ENCODE data around the gene VIPR1.

DNA sequence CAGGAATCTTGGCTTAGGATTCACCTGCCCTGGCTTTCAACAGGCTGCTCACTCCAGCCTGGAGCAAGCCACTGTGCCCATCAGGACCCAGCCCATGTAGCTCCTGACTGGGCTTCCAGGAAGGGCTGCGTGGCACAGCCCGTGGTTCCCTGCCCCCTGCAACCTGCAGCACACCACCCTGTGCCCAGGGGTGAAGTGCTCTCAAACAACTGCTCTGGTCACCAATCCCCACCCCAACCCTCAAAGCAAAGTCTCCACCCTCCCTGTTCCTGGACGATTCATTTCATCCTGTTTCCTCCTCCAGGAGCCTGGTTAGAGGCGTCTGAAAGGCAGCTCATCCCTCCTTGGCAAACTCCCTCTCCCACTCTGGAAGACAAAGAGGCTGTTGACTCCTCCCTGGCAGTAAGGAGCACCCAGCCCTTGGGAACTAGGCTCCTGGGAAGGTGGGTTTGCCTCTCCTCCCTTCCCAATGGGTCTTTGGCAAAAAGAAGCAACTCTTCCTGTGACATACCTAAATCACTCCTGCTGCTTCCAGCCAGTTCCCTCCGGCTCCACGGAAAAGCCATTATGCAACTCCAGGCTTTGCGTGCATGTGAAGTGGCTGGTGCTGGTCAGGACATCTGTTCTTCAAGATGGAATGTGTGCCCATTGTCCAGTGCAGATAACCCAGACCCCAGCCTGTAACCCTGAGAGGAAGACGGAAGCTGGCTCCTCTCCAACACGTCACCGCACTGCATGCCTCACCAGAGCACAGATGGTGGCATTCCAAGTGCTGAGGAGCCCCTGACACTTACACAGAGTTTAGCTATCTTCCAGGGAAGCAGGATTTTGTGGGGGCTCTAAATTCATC lies 29.1 kb upstream of the VIPR1 start:
- TF ChIP-seq, protein P1, sequence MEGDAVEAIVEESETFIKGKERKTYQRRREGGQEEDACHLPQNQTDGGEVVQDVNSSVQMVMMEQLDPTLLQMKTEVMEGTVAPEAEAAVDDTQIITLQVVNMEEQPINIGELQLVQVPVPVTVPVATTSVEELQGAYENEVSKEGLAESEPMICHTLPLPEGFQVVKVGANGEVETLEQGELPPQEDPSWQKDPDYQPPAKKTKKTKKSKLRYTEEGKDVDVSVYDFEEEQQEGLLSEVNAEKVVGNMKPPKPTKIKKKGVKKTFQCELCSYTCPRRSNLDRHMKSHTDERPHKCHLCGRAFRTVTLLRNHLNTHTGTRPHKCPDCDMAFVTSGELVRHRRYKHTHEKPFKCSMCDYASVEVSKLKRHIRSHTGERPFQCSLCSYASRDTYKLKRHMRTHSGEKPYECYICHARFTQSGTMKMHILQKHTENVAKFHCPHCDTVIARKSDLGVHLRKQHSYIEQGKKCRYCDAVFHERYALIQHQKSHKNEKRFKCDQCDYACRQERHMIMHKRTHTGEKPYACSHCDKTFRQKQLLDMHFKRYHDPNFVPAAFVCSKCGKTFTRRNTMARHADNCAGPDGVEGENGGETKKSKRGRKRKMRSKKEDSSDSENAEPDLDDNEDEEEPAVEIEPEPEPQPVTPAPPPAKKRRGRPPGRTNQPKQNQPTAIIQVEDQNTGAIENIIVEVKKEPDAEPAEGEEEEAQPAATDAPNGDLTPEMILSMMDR (IDR thresholded peaks at IDR 0.05) = no peak
- TF ChIP-seq POLR2AphosphoS5 (IDR thresholded peaks at IDR 0.05) = no peak
